Gastrocnemius medialis (tissue), 4 donors: ENCODE results near the gene CXorf65. TPM values are rescaled to one million over a fixed set of nuclear protein-coding genes. Genes with fewer than 3 reads are reported as not detected.

ENCODE experiments used
- ATAC-seq, 2 donors: fragments of 150-250 bp; one replicate each; pipeline ENCODE4 v1.9.1; 2016
- DNase-seq, 2 donors: peaks; one replicate each; pipeline ENCODE4 v3.0.0-alpha.2; 2019
- H3K27ac ChIP-seq, 4 donors: fragments of 200-600 bp; sonication (generic); 1 replicate in 1 of 4; 2 replicates in 3 of 4; pipeline ENCODE4 v1.5.1; 2016 to 2018; ENCODE audit warnings: mild to moderate bottlenecking in 2 of 4, moderate library complexity in 1 of 4
- H3K27me3 ChIP-seq, 3 donors: fragments of 200-600 bp; sonication (generic) in 2 of 3; 1 replicate in 1 of 3; 2 replicates in 2 of 3; pipeline versions ENCODE4 v1.5.1 to v1.6.0; 2016 to 2019; ENCODE audit warnings: mild to moderate bottlenecking in 1 of 3, moderate library complexity in 1 of 3
- H3K36me3 ChIP-seq, 2 donors: fragments of 200-600 bp; sonication (generic) in 1 of 2; one replicate each; pipeline ENCODE4 v1.5.1; 2017 to 2018
- H3K4me1 ChIP-seq, 2 donors: fragments of 200-600 bp; sonication (generic) in 1 of 2; one replicate each; pipeline ENCODE4 v1.5.1; 2016 to 2017; ENCODE audit warnings: mild to moderate bottlenecking in 2 of 2
- H3K4me3 ChIP-seq, 4 donors: fragments of 200-600 bp; sonication (generic) in 3 of 4; 1 replicate in 1 of 4; 2 replicates in 3 of 4; pipeline ENCODE4 v1.5.1; 2016 to 2019; ENCODE audit warnings: mild to moderate bottlenecking in 2 of 4
- H3K9me3 ChIP-seq, 3 donors: fragments of 200-600 bp; sonication (generic) in 2 of 3; 1 replicate in 1 of 3; 2 replicates in 2 of 3; pipeline ENCODE4 v1.5.1; 2016 to 2019
- POLR2A ChIP-seq, 2 donors: fragments of 450-650 bp; IDR thresholded peaks; one replicate each; pipeline ENCODE4 v1.6.1; 2017; ENCODE audit warnings: antibody characterized with exemption in 2 of 2, mild to moderate bottlenecking in 2 of 2, moderate library complexity in 2 of 2
- in situ Hi-C, 4 donors: fragments of 200-750 bp; cut with MboI; loops; one replicate each; pipeline versions ENCODE4 v1.15.0 to v1.8.0; 2017; ENCODE audit warnings: low sequenced_read_pairs in 4 of 4
- intact Hi-C: fragments of 100-400 bp; cut with DNase I; formaldehyde crosslinking; loops from one replicate; pipeline ENCODE4 v1.15.1; 2023; ENCODE audit warnings: low total_unique reads
- total RNA-seq, 4 donors: library from RNA; depleted of rRNA; stranded (reverse); fragments of >200 nt; gene quantifications; one replicate each; pipeline versions ENCODE4 v1.1.0 to v1.2.3, GENCODE V29; 2016
- TF ChIP-seq, protein P1 (sequence below), 5 experiments: fragments of 450-650 bp in 3 of 5; fragments of 200-600 bp in 2 of 5; sonication (generic) in 2 of 5; IDR thresholded peaks in 4 of 5; conservative IDR thresholded peaks in 1 of 5; 1 replicate in 4 of 5; 2 replicates in 1 of 5; pipeline ENCODE4 v1.5.1; 2016 to 2019; ENCODE audit warnings: antibody characterized with exemption in 5 of 5, mild to moderate bottlenecking in 3 of 5, moderate library complexity in 3 of 5

Gene CXorf65
- total RNA-seq, 4 donors from 2014 or later, result not detected

DNA sequence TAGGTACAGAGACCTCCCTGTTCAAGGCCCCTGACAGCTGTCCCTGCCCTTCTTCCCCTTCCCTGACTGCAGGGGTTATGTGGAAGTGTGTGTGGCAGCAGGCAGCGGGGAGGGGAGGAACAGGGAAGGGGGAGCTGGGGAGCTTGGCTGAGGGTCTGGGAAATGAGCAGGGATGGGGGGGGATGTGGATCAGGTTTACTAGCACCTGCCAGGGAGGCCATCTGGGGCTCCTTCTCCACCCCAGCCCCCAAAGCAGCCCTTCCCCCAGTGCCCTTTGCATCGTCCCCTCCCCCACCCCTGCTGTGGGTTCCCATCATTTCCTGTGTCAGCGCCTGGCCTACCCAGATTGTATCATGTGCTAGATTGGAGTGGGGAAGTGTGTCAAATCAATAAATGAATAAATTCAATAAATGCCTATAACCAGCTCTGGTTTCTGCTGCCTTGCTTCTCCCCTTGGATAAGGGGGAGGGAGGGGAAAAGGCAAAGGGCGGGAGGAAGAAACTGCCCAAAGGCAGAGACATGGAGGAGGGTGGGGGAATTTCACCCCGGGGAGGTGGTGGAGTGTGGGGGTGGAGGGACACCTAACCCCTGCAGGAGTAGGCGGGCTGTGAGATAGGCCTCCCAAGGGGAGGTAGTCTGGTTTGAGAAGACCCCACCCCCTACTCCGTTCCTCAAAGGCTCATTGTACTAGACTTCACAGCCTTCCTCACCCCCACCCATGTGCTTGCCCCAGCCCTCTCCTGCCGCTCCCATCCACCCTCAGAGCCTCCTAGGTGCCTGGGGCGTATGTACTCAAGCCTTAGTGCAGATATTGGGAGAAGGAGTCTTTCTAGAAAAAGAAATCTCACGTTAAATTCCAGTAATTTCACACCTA lies 3.2 kb downstream of the CXorf65 start:
- no peak overlapping the region for H3K4me3 ChIP-seq
- in situ Hi-C loops, result no loop called here
- no peak for ATAC-seq
- peak overlapping the region in 2 of 4 donors; percentile 21 to 30 for H3K27ac ChIP-seq
- no peak for DNase-seq
- H3K9me3 ChIP-seq, result no peaks in the 10 kb centered on the region
- H3K4me1 ChIP-seq, result peaks cover 2 to 3% of the 10 kb centered on the region in 2 donors
- no peaks in the 10 kb centered on the region for H3K36me3 ChIP-seq
- no peak for TF ChIP-seq POLR2A (IDR thresholded peaks at IDR 0.05)
- TF ChIP-seq, protein P1, sequence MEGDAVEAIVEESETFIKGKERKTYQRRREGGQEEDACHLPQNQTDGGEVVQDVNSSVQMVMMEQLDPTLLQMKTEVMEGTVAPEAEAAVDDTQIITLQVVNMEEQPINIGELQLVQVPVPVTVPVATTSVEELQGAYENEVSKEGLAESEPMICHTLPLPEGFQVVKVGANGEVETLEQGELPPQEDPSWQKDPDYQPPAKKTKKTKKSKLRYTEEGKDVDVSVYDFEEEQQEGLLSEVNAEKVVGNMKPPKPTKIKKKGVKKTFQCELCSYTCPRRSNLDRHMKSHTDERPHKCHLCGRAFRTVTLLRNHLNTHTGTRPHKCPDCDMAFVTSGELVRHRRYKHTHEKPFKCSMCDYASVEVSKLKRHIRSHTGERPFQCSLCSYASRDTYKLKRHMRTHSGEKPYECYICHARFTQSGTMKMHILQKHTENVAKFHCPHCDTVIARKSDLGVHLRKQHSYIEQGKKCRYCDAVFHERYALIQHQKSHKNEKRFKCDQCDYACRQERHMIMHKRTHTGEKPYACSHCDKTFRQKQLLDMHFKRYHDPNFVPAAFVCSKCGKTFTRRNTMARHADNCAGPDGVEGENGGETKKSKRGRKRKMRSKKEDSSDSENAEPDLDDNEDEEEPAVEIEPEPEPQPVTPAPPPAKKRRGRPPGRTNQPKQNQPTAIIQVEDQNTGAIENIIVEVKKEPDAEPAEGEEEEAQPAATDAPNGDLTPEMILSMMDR (IDR thresholded peaks at IDR 0.05 in 4 of 5, conservative IDR thresholded peaks at IDR 0.05 in 1 of 5), result no peak
- no peaks in the 10 kb centered on the region for H3K27me3 ChIP-seq
- intact Hi-C loops, result no loop called here

DNA sequence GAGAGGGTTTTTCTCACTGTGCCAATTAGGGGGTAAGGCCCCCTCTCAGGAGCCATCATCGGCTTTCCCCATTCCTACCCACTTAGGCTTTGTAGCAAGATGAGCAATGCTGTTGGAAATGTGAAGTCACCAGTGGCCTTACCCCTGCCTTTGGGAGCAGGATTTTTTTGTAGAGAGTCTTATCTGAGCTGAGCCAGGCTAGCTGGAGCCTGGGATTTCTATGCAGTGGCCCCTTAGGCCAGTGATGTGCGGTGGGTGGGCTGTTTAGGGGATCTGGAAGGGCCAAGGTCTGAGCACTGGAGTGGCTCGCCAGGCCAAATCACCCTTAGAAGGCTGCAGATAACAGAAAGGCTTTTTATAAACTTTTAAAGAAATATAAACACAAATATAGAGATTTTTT lies 4.2 kb downstream of the CXorf65 start:
- Histone ChIP-seq H3K4me1 (peaks cover 8 to 9% of the 10 kb centered on the region in 2 donors), H3K4me3 (no peak overlapping the region), H3K9me3 (no peaks in the 10 kb centered on the region), H3K36me3 (no peaks in the 10 kb centered on the region), H3K27ac (no peak overlapping the region), H3K27me3 (no peaks in the 10 kb centered on the region)
- TF ChIP-seq POLR2A (IDR thresholded peaks at IDR 0.05), result no peak
- TF ChIP-seq, protein P1 (IDR thresholded peaks at IDR 0.05 in 4 of 5, conservative IDR thresholded peaks at IDR 0.05 in 1 of 5), result no peak
- ATAC-seq (no peak), DNase-seq (no peak)
- in situ Hi-C loops (no loop called here), intact Hi-C loops (no loop called here)

DNA sequence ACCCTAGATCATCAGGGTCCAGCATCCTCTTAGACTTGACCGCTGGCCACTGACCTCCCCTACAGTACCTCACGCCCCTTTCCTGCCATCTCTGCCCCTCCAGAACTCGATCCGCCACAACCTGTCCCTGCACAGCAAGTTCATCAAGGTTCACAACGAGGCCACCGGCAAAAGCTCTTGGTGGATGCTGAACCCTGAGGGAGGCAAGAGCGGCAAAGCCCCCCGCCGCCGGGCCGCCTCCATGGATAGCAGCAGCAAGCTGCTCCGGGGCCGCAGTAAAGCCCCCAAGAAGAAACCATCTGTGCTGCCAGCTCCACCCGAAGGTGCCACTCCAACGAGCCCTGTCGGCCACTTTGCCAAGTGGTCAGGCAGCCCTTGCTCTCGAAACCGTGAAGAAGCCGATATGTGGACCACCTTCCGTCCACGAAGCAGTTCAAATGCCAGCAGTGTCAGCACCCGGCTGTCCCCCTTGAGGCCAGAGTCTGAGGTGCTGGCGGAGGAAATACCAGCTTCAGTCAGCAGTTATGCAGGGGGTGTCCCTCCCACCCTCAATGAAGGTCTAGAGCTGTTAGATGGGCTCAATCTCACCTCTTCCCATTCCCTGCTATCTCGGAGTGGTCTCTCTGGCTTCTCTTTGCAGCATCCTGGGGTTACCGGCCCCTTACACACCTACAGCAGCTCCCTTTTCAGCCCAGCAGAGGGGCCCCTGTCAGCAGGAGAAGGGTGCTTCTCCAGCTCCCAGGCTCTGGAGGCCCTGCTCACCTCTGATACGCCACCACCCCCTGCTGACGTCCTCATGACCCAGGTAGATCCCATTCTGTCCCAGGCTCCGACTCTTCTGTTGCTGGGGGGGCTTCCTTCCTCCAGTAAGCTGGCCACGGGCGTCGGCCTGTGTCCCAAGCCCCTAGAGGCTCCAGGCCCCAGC lies 5.7 kb downstream of the CXorf65 start:
- Histone ChIP-seq H3K9me3 (no peaks in the 10 kb centered on the region), H3K4me3 (no peak overlapping the region), H3K36me3 (no peaks in the 10 kb centered on the region), H3K27me3 (no peaks in the 10 kb centered on the region), H3K4me1 (peaks cover 9% of the 10 kb centered on the region in 2 donors), H3K27ac (no peak overlapping the region)
- in situ Hi-C loops (no loop called here), intact Hi-C loops (no loop called here)
- no peak for ATAC-seq
- no peak for DNase-seq
- TF ChIP-seq, protein P1 (IDR thresholded peaks at IDR 0.05 in 4 of 5, conservative IDR thresholded peaks at IDR 0.05 in 1 of 5), result no peak
- TF ChIP-seq POLR2A (IDR thresholded peaks at IDR 0.05), result no peak

DNA sequence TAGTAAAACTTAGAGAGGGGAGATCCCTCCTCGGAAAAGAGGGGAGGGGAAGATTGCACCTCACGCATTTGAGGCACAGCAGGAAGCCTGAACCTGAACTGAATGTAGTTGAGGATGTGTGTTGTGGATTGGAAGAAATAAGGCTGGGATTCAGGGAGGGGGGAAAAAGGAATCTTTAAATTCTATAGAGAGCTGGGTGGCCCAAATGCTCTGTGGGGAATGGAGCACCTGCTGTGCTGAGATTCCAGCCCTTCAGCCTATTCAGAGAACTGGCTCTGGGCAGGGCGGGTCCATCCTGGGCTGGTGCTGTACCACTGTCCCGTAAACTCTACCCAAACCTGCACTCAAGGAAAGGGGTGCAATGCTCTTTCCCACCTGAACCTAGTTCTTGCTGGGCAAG lies 6.8 kb downstream of the CXorf65 start:
- Histone ChIP-seq H3K4me1 (peaks cover 9% of the 10 kb centered on the region in 2 donors), H3K27ac (no peak overlapping the region), H3K9me3 (no peaks in the 10 kb centered on the region), H3K27me3 (no peaks in the 10 kb centered on the region), H3K4me3 (no peak overlapping the region), H3K36me3 (no peaks in the 10 kb centered on the region)
- in situ Hi-C loops, result no loop called here
- no peak for ATAC-seq
- no peak for TF ChIP-seq POLR2A (IDR thresholded peaks at IDR 0.05)
- TF ChIP-seq, protein P1 (IDR thresholded peaks at IDR 0.05 in 4 of 5, conservative IDR thresholded peaks at IDR 0.05 in 1 of 5), result no peak
- no peak for DNase-seq
- intact Hi-C loops, result no loop called here
